IMR-90 (cell line): ENCODE results near the gene SRGN. TPM values are rescaled to one million over a fixed set of nuclear protein-coding genes. Genes with fewer than 3 reads are reported as not detected.
A peak's percentile ranks its signal among the peaks of the same experiment; 100 is the strongest.

Experiments used
- ATAC-seq: fragments of 200-7000 bp; cut with Tn5 transposase; 2 replicates; pipeline ENCODE4 v1.9.1; 2020; ENCODE audit warnings: low read depth, mild to moderate bottlenecking, moderate library complexity
- BruUV-seq: library from RNA; stranded (reverse); fragments of 400-500 nt; replicated peaks from 2 replicates; lab custom pipeline; 2021; lab: Mats Ljungman, UMichigan
- CTCF ChIA-PET: fragments of 300-600 bp; formaldehyde crosslinking; extraction: SDS; loops from one replicate; lab custom pipeline; 2021; ENCODE audit warnings: antibody characterized with exemption; lab: Yijun Ruan, JAX
- POLR2A ChIA-PET: fragments of 300-600 bp; sonication (Branson Sonifier 250); formaldehyde crosslinking; loops from one replicate; lab custom pipeline; 2022; ENCODE audit warnings: antibody characterized with exemption; ENCODE audit not compliant: unreplicated experiment; lab: Charles Lee
- DNase-seq: peaks from one replicate; pipeline ENCODE4 v3.0.0; 2013
- H2AFZ ChIP-seq: replicated peaks from 2 replicates; pipeline ENCODE3; 2013; ENCODE audit warnings: low read length, mild to moderate bottlenecking; ENCODE audit not compliant: poor library complexity
- H2AK5ac ChIP-seq: 2 replicates; pipeline ENCODE4 v1.6.1; 2013; ENCODE audit warnings: low read depth, low read length, inconsistent platforms
- H2AK9ac ChIP-seq: replicated peaks from 2 replicates; pipeline ENCODE3; 2013; ENCODE audit warnings: mild to moderate bottlenecking, low read depth, low read length, moderate library complexity; ENCODE audit not compliant: poor library complexity
- H2BK120ac ChIP-seq: 2 replicates; pipeline ENCODE4 v1.6.1; 2013; ENCODE audit warnings: low read depth, low read length, inconsistent platforms
- H2BK15ac ChIP-seq: 3 replicates; pipeline ENCODE4 v1.6.1; 2013; ENCODE audit warnings: low read depth, low read length, inconsistent platforms
- H2BK20ac ChIP-seq: 2 replicates; pipeline ENCODE4 v1.6.1; 2013; ENCODE audit warnings: low read depth, mild to moderate bottlenecking, inconsistent platforms, low read length, moderate library complexity
- H2BK5ac ChIP-seq: 2 replicates; pipeline ENCODE4 v1.6.1; 2013; ENCODE audit warnings: mild to moderate bottlenecking, low read depth, low read length, inconsistent platforms; ENCODE audit not compliant: poor library complexity, severe bottlenecking
- H3K14ac ChIP-seq: replicated peaks from 2 replicates; pipeline ENCODE4 v1.6.1; 2013; ENCODE audit warnings: low read depth, low read length, inconsistent platforms
- H3K18ac ChIP-seq: 2 replicates; pipeline ENCODE4 v1.6.1; 2013; ENCODE audit warnings: low read depth, low read length, control low read depth
- H3K23ac ChIP-seq: 2 replicates; pipeline ENCODE4 v1.6.1; 2013; ENCODE audit warnings: low read depth, low read length, inconsistent platforms
- H3K27ac ChIP-seq: 2 replicates; pipeline ENCODE4 v1.5.1; 2013; ENCODE audit warnings: mild to moderate bottlenecking, control low read depth, low read length; ENCODE audit not compliant: insufficient read depth
- H3K27me3 ChIP-seq: 2 replicates; pipeline ENCODE4 v1.6.1; 2013; ENCODE audit warnings: low read length; ENCODE audit not compliant: control insufficient read depth, insufficient read depth
- H3K36me3 ChIP-seq: 2 replicates; pipeline ENCODE4 v1.6.1; 2013; ENCODE audit warnings: low read length, mixed read lengths; ENCODE audit not compliant: control insufficient read depth, insufficient read depth
- H3K4ac ChIP-seq: 2 replicates; pipeline ENCODE4 v1.6.1; 2013; ENCODE audit warnings: low read depth, low read length, inconsistent platforms
- H3K4me1 ChIP-seq: 2 replicates; pipeline ENCODE4 v1.6.1; 2013; ENCODE audit warnings: low read length, mixed read lengths; ENCODE audit not compliant: control insufficient read depth, insufficient read depth
- H3K4me2 ChIP-seq: 2 replicates; pipeline ENCODE4 v1.6.1; 2013; ENCODE audit warnings: low read depth, mild to moderate bottlenecking, control low read depth, low read length, moderate library complexity
- H3K4me3 ChIP-seq: 2 replicates; pipeline ENCODE4 v1.5.1; 2013; ENCODE audit warnings: low read depth, mild to moderate bottlenecking, control low read depth, low read length, moderate library complexity; ENCODE audit not compliant: insufficient read depth
- H3K56ac ChIP-seq: 2 replicates; pipeline ENCODE4 v1.6.1; 2013; ENCODE audit warnings: low read length, inconsistent platforms; ENCODE audit not compliant: insufficient read depth; ENCODE audit errors: extremely low read depth
- H3K79me1 ChIP-seq, 2 experiments: 2 replicates each; pipeline ENCODE4 v1.6.1; 2013; ENCODE audit warnings: low read length in 2 of 2, inconsistent platforms in 1 of 2, low read depth in 1 of 2
- H3K9ac ChIP-seq: 2 replicates; pipeline ENCODE4 v1.6.1; 2013; ENCODE audit warnings: low read depth, low read length, control low read depth
- H3K9me1 ChIP-seq: 2 replicates; pipeline ENCODE4 v1.6.1; 2013; ENCODE audit warnings: low read length, inconsistent platforms; ENCODE audit not compliant: insufficient read depth
- H3K9me3 ChIP-seq: 2 replicates; pipeline ENCODE4 v1.6.1; 2013; ENCODE audit warnings: low read length; ENCODE audit not compliant: control insufficient read depth, insufficient read depth
- H4K20me1 ChIP-seq: 2 replicates; pipeline ENCODE4 v1.6.1; 2013; ENCODE audit warnings: low read length, inconsistent platforms; ENCODE audit not compliant: insufficient read depth
- H4K5ac ChIP-seq: 2 replicates; pipeline ENCODE4 v1.6.1; 2013; ENCODE audit warnings: mild to moderate bottlenecking, low read depth, low read length, control low read depth
- H4K8ac ChIP-seq, 2 experiments: 2 replicates each; pipeline ENCODE4 v1.6.1; 2013; ENCODE audit warnings: low read depth in 2 of 2, low read length in 2 of 2, control low read depth in 1 of 2, inconsistent platforms in 1 of 2
- H4K91ac ChIP-seq: 2 replicates; pipeline ENCODE4 v1.6.1; 2013; ENCODE audit warnings: low read depth, low read length, inconsistent platforms; ENCODE audit not compliant: insufficient read depth
- BHLHE40 ChIP-seq: fragments of 150-350 bp; IDR thresholded peaks from 2 replicates; pipeline ENCODE4 v1.6.1; 2016; ENCODE audit warnings: mild to moderate bottlenecking, low read depth, low read length
- CHD1 ChIP-seq: IDR thresholded peaks from 2 replicates; pipeline ENCODE4 v1.6.1; 2012; ENCODE audit warnings: low read depth, low read length, improper control_type of control experiment
- ELK1 ChIP-seq: fragments of 150-350 bp; IDR thresholded peaks from 2 replicates; pipeline ENCODE4 v1.6.1; 2016; ENCODE audit warnings: low read depth, mild to moderate bottlenecking, low read length, moderate library complexity, borderline replicate concordance
- FOS ChIP-seq: fragments of 150-350 bp; IDR thresholded peaks from 2 replicates; pipeline ENCODE4 v1.6.1; 2016; ENCODE audit warnings: low read depth, low read length
- MAFK ChIP-seq: IDR thresholded peaks from 2 replicates; pipeline ENCODE4 v1.6.1; 2012; ENCODE audit warnings: low read depth, low read length, improper control_type of control experiment
- MAZ ChIP-seq: IDR thresholded peaks from 2 replicates; pipeline ENCODE4 v1.6.1; 2012; ENCODE audit warnings: low read depth, mild to moderate bottlenecking, low read length, improper control_type of control experiment, moderate library complexity, borderline replicate concordance
- MXI1 ChIP-seq: IDR thresholded peaks from 2 replicates; pipeline ENCODE4 v1.6.1; 2012; ENCODE audit warnings: low read depth, mild to moderate bottlenecking, low read length, moderate library complexity, borderline replicate concordance
- NFE2L2 ChIP-seq: fragments of 150-350 bp; IDR thresholded peaks from 2 replicates; pipeline ENCODE4 v1.6.1; 2016; ENCODE audit warnings: low read depth, mild to moderate bottlenecking, low read length
- POLR2A ChIP-seq: IDR thresholded peaks from 2 replicates; pipeline ENCODE4 v1.6.1; 2012; ENCODE audit warnings: mild to moderate bottlenecking, low read depth, low read length
- RAD21 ChIP-seq: IDR thresholded peaks from 2 replicates; pipeline ENCODE4 v1.6.1; 2012; ENCODE audit warnings: low read length, improper control_type of control experiment
- RCOR1 ChIP-seq: IDR thresholded peaks from 2 replicates; pipeline ENCODE4 v1.6.1; 2012; ENCODE audit warnings: mild to moderate bottlenecking, low read length, improper control_type of control experiment; ENCODE audit not compliant: insufficient replicate concordance
- RFX5 ChIP-seq: IDR thresholded peaks from 2 replicates; pipeline ENCODE4 v1.8.0; 2012; ENCODE audit warnings: low read depth, mild to moderate bottlenecking, low read length, moderate library complexity
- SMC3 ChIP-seq: fragments of 150-350 bp; IDR thresholded peaks from 2 replicates; pipeline ENCODE4 v1.6.1; 2016; ENCODE audit warnings: low read depth, mild to moderate bottlenecking, antibody characterized with exemption, low read length, moderate library complexity
- USF2 ChIP-seq: fragments of 150-350 bp; IDR thresholded peaks from 2 replicates; pipeline ENCODE4 v1.6.1; 2017; ENCODE audit warnings: mild to moderate bottlenecking, antibody characterized with exemption, low read length, low read depth
- WGBS, 2 experiments: methylation state at CpG; one replicate each; pipeline versions ENCODE4 v1.1.5 to v1.1.7; 2013; ENCODE audit warnings: missing lambda C conversion rate in 2 of 2; ENCODE audit not compliant: insufficient read length in 1 of 2; ENCODE audit errors: extremely low coverage in 2 of 2; 5-methylcytosine and 5-hydroxymethylcytosine counted together
- dilution Hi-C: fragments of 300-500 bp; cut with HindIII; formaldehyde crosslinking; loops from one replicate; pipeline ENCODE4 v1.14.3; 2018; ENCODE audit warnings: low sequenced_read_pairs; ENCODE audit not compliant: unreplicated experiment
- in situ Hi-C: fragments of 300-500 bp; cut with MboI; formaldehyde crosslinking; loops from 3 replicates; pipeline ENCODE4 v1.14.3; 2019; ENCODE audit warnings: low sequenced_read_pairs, inconsistent platforms, mixed read lengths
- intact Hi-C: fragments of 100-400 bp; cut with micrococcal nuclease; formaldehyde crosslinking; loops from 2 replicates; pipeline ENCODE4 v1.10.0; 2022
- polyA plus RNA-seq, 3 experiments: library from polyadenylated mRNA; depleted of rRNA; stranded (reverse); fragments of >200 nt; gene quantifications; 2 replicates each; pipeline ENCODE4 v1.2.3, GENCODE V29; 2012; ENCODE audit warnings: low replicate concordance in 1 of 3
- total RNA-seq: library from RNA; depleted of rRNA; stranded (reverse); fragments of >200 nt; gene quantifications from 2 replicates; pipeline ENCODE4 v1.2.3, GENCODE V29; 2012

SRGN gene
- total and polyA plus RNA-seq, 2 of the 4 experiments (the other 2 are of a cell fraction): 33.3 to 41.4 TPM

- Histone ChIP-seq H2AFZ (peak overlapping the region; percentile 90), H3K27me3 (no peaks in the 10 kb centered on the region), H3K56ac (peak overlapping the region; percentile 98), H2BK15ac (peak overlapping the region; percentile 100), H3K4me1 (peaks cover 32% of the 10 kb centered on the region), H3K36me3 (no peaks in the 10 kb centered on the region), H3K4ac (peak overlapping the region; percentile 99), H2BK20ac (peak overlapping the region; percentile 98), H3K9me3 (no peaks in the 10 kb centered on the region), H3K4me3 (peak overlapping the region; percentile 35), H3K9me1 (peaks cover 38% of the 10 kb centered on the region), H2AK9ac (peak overlapping the region; percentile 94), H4K5ac (peak overlapping the region; percentile 97), H4K20me1 (no peaks in the 10 kb centered on the region), H3K18ac (peak overlapping the region; percentile 99), H4K8ac (peak overlapping the region; percentile 91 to 98), H3K27ac (peak overlapping the region; percentile 100), H2BK120ac (peak overlapping the region; percentile 99), H3K9ac (peak overlapping the region; percentile 84), H4K91ac (peak overlapping the region; percentile 99), H2BK5ac (peak overlapping the region; percentile 100), H3K14ac (peak overlapping the region; percentile 98), H2AK5ac (peak overlapping the region; percentile 98), H3K4me2 (peak overlapping the region; percentile 93), H3K23ac (peak overlapping the region; percentile 99), H3K79me1 (peaks cover 0 to 17% of the 10 kb centered on the region in 2 experiments; a peak in 2 of 4 replicates)
- in situ Hi-C loops (no loop called here), dilution Hi-C loops (no loop called here), intact Hi-C loops (no loop called here)
- BruUV-seq: no TSS peak
- ChIA-PET POLR2A (no interaction called here), CTCF (interaction anchor here (0.6 kb wide), 1 partner anchor 579 kb away, joined by 4 read pairs; no protein-coding TSS in a partner anchor)
- WGBS, 2 experiments: 0% methylated on average over 3 of the region's 20 CpGs; no CpG with 5 or more reads in 1 of the 2 experiments
- peak; percentile 100 for DNase-seq
- ATAC-seq: peak; percentile 82
- TF ChIP-seq RAD21 (no peak), NFE2L2 (peak; percentile 87), FOS (peak; percentile 92), ELK1 (no peak), BHLHE40 (peak; percentile 57; the same call in 1 of the 2 replicates), POLR2A (peak; percentile 64), SMC3 (no peak), RFX5 (no peak), MAZ (no peak), RCOR1 (peak; percentile 48), CHD1 (no peak), USF2 (no peak), MXI1 (0 out of 2 replicates have a peak, but pooled peaks have one; percentile 11), MAFK (no peak; the same call in 1 of the 2 replicates)
Observed at GRCh38 chr10:69061305-69062161, 26.4 kb upstream of the SRGN start.
